K562 (cell line): ENCODE data around the gene RNF167. TPM values are rescaled to one million over a fixed set of nuclear protein-coding genes. Genes with fewer than 3 reads are reported as not detected.

ENCODE experiments used
- CBFA2T3 ChIP-seq: fragments of 450-650 bp; IDR thresholded peaks from 2 replicates; pipeline ENCODE4 v1.6.1; 2017
- CREM ChIP-seq: IDR thresholded peaks from 2 replicates; pipeline ENCODE4 v1.6.1; 2014; ENCODE audit warnings: antibody characterized with exemption, low read depth
- MCM2 ChIP-seq: fragments of 450-650 bp; IDR thresholded peaks from 2 replicates; pipeline ENCODE4 v1.6.1; 2017; ENCODE audit warnings: low read depth, mild to moderate bottlenecking
- PHTF2 ChIP-seq: fragments of 250-450 bp; sonication (Bioruptor Pico); IDR thresholded peaks from 2 replicates; pipeline ENCODE4 v1.5.0; 2021; ENCODE audit warnings: mild to moderate bottlenecking
- SIN3B ChIP-seq: fragments of 450-650 bp; IDR thresholded peaks from 2 replicates; pipeline ENCODE4 v1.6.1; 2017; ENCODE audit warnings: low read depth, mild to moderate bottlenecking, moderate library complexity
- TCF7L2 ChIP-seq: fragments of 150-350 bp; IDR thresholded peaks from 2 replicates; pipeline ENCODE4 v1.6.1; 2016; ENCODE audit warnings: low read depth, mild to moderate bottlenecking, low read length, moderate library complexity
- ZFPM2 ChIP-seq: fragments of 250-450 bp; sonication (Bioruptor Pico); IDR thresholded peaks from 2 replicates; pipeline ENCODE4 v1.5.1; 2022; ENCODE audit warnings: mild to moderate bottlenecking
- ZNF316 ChIP-seq: fragments of 450-650 bp; IDR thresholded peaks from 2 replicates; pipeline ENCODE4 v1.6.1; 2016
- ZNF76 ChIP-seq: fragments of 250-450 bp; sonication (Bioruptor Pico); IDR thresholded peaks from 2 replicates; pipeline ENCODE4 v1.4.0; 2020; ENCODE audit warnings: mild to moderate bottlenecking, moderate library complexity, borderline replicate concordance
- polyA plus RNA-seq, 8 experiments: library from polyadenylated mRNA; depleted of rRNA in 4 of 8; stranded (reverse) in 5 of 8; unstranded in 3 of 8; fragments of >200 nt; fragmentation: Nextera tagmentation in 2 of 8; fragmentation: Illumina TruSeq in 1 of 8; extraction: Ambion mirVana in 2 of 8; extraction: Trizol in 1 of 8; gene quantifications; 2 replicates each; pipeline versions ENCODE4 v1.2.1 to v1.2.3, GENCODE V29; 2011 to 2014; ENCODE audit warnings: inconsistent platforms in 1 of 8, missing spikeins in 1 of 8
- total RNA-seq, 7 experiments: library from RNA; depleted of rRNA in 6 of 7; stranded (reverse); fragments of >200 nt in 6 of 7; fragmentation: Illumina TruSeq in 2 of 7; extraction: Trizol in 2 of 7; gene quantifications; 2 replicates each; pipeline versions ENCODE4 v1.2.1 to v1.2.3, GENCODE V29; 2011 to 2021; ENCODE audit warnings: low replicate concordance in 1 of 7
- TF ChIP-seq, protein P1 (sequence below), 2 experiments: fragments of 450-650 bp in 1 of 2; IDR thresholded peaks; 2 replicates each; pipeline ENCODE4 v1.6.1; 2011 to 2017; ENCODE audit warnings: low read depth in 2 of 2, antibody characterized with exemption in 1 of 2, borderline replicate concordance in 1 of 2, low read length in 1 of 2, mild to moderate bottlenecking in 1 of 2, mixed read lengths in 1 of 2; ENCODE audit not compliant: control insufficient read depth in 1 of 2
- TF ChIP-seq, protein P2 (sequence below): fragments of 450-650 bp; IDR thresholded peaks from 2 replicates; pipeline ENCODE4 v1.6.1; 2016; ENCODE audit warnings: low read depth
- TF ChIP-seq, protein P3 (sequence below): sonication (generic); formaldehyde crosslinking; IDR thresholded peaks from 2 replicates; pipeline ENCODE4 v1.8.0; 2023; ENCODE audit warnings: mild to moderate bottlenecking, missing genetic modification reagents
- TF ChIP-seq, protein P4 (sequence below): fragments of 250-450 bp; sonication (Bioruptor Pico); IDR thresholded peaks from 2 replicates; pipeline ENCODE4 v1.5.0; 2021; ENCODE audit warnings: mild to moderate bottlenecking, borderline replicate concordance

RNF167 gene
- total and polyA plus RNA-seq, 9 of the 15 experiments (the other 6 are each of a cell fraction or from before 2014, with no cell fraction given): 16.5 to 143 (median 45.5) TPM

DNA sequence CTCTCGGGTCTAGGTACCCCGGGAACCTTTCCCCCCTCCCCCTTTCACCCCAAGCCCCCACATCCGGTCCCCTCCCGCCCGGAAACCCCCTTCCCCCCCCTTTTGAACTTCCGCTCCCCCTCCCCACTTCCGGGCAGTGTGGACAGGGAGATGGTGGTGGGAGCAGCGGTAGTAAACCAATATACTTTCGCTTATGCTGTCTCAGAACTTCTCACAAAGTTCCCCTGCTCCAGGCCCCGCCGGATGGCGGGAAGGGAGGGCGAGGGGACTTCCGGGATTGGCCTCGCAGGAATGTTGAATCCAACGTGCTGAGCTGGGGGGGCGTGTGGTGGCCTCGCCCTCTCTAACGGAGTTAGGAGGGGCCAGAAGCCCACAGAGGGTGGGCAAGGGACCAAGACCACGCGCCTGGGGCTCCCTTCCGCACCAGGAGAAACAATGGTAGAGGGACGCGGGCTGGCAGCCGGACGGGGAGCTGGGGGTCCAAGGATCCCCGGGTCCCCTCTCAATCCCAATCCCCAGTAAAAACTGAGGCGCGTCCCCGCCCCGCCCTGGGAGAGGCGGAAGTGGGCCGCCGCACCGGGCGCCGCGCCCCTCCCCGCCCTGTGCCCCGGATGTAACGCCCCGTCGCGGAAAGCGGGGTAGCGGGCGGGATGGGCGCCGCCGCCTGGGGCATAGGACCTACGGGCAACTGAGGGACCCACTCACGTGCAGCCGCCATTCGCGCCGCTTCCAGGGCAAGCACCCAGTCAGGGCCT, 7.5 kb downstream of the RNF167 start (continued):
- TF ChIP-seq, protein P1, sequence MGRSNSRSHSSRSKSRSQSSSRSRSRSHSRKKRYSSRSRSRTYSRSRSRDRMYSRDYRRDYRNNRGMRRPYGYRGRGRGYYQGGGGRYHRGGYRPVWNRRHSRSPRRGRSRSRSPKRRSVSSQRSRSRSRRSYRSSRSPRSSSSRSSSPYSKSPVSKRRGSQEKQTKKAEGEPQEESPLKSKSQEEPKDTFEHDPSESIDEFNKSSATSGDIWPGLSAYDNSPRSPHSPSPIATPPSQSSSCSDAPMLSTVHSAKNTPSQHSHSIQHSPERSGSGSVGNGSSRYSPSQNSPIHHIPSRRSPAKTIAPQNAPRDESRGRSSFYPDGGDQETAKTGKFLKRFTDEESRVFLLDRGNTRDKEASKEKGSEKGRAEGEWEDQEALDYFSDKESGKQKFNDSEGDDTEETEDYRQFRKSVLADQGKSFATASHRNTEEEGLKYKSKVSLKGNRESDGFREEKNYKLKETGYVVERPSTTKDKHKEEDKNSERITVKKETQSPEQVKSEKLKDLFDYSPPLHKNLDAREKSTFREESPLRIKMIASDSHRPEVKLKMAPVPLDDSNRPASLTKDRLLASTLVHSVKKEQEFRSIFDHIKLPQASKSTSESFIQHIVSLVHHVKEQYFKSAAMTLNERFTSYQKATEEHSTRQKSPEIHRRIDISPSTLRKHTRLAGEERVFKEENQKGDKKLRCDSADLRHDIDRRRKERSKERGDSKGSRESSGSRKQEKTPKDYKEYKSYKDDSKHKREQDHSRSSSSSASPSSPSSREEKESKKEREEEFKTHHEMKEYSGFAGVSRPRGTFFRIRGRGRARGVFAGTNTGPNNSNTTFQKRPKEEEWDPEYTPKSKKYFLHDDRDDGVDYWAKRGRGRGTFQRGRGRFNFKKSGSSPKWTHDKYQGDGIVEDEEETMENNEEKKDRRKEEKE (IDR thresholded peaks at IDR 0.05; ENCODE audit: borderline replicate concordance in 1 of 2, control insufficient read depth in 1 of 2, low read depth in 2 of 2, low read length in 1 of 2): no peak
- TF ChIP-seq ZFPM2 (CRISPR knock-in tag) (no peak), PHTF2 (CRISPR knock-in tag) (no peak), ZNF76 (no peak), TCF7L2 (no peak), CBFA2T3 (no peak), CREM (no peak; the same call in 1 of the 2 replicates), ZNF316 (no peak), SIN3B (no peak), MCM2 (no peak)
- TF ChIP-seq, protein P2, sequence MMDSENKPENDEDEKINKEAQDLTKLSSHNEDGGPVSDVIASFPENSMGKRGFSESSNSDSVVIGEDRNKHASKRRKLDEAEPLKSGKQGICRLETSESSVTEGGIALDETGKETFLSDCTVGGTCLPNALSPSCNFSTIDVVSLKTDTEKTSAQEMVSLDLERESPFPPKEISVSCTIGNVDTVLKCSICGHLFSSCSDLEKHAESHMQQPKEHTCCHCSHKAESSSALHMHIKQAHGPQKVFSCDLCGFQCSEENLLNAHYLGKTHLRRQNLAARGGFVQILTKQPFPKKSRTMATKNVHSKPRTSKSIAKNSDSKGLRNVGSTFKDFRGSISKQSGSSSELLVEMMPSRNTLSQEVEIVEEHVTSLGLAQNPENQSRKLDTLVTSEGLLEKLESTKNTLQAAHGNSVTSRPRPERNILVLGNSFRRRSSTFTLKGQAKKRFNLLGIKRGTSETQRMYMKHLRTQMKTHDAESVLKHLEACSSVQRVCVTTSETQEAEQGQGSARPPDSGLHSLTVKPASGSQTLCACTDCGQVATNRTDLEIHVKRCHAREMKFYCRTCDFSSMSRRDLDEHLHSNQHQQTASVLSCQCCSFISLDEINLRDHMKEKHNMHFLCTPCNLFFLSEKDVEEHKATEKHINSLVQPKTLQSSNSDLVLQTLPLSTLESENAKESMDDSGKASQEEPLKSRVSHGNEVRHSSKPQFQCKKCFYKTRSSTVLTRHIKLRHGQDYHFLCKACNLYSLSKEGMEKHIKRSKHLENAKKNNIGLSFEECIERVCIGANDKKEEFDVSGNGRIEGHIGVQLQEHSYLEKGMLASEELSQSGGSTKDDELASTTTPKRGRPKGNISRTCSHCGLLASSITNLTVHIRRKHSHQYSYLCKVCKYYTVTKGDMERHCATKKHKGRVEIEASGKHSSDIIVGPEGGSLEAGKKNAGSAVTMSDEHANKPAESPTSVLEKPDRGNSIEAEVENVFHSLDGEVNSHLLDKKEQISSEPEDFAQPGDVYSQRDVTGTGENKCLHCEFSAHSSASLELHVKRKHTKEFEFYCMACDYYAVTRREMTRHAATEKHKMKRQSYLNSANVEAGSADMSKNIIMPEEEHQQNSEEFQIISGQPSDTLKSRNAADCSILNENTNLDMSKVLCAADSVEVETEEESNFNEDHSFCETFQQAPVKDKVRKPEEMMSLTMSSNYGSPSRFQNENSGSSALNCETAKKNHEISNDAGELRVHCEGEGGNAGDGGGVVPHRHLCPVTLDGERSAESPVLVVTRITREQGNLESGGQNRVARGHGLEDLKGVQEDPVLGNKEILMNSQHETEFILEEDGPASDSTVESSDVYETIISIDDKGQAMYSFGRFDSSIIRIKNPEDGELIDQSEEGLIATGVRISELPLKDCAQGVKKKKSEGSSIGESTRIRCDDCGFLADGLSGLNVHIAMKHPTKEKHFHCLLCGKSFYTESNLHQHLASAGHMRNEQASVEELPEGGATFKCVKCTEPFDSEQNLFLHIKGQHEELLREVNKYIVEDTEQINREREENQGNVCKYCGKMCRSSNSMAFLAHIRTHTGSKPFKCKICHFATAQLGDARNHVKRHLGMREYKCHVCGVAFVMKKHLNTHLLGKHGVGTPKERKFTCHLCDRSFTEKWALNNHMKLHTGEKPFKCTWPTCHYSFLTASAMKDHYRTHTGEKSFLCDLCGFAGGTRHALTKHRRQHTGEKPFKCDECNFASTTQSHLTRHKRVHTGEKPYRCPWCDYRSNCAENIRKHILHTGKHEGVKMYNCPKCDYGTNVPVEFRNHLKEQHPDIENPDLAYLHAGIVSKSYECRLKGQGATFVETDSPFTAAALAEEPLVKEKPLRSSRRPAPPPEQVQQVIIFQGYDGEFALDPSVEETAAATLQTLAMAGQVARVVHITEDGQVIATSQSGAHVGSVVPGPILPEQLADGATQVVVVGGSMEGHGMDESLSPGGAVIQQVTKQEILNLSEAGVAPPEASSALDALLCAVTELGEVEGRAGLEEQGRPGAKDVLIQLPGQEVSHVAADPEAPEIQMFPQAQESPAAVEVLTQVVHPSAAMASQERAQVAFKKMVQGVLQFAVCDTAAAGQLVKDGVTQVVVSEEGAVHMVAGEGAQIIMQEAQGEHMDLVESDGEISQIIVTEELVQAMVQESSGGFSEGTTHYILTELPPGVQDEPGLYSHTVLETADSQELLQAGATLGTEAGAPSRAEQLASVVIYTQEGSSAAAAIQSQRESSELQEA: no peak
- TF ChIP-seq, protein P3, sequence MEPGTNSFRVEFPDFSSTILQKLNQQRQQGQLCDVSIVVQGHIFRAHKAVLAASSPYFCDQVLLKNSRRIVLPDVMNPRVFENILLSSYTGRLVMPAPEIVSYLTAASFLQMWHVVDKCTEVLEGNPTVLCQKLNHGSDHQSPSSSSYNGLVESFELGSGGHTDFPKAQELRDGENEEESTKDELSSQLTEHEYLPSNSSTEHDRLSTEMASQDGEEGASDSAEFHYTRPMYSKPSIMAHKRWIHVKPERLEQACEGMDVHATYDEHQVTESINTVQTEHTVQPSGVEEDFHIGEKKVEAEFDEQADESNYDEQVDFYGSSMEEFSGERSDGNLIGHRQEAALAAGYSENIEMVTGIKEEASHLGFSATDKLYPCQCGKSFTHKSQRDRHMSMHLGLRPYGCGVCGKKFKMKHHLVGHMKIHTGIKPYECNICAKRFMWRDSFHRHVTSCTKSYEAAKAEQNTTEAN (CRISPR knock-in tag): no peak
- TF ChIP-seq, protein P4, sequence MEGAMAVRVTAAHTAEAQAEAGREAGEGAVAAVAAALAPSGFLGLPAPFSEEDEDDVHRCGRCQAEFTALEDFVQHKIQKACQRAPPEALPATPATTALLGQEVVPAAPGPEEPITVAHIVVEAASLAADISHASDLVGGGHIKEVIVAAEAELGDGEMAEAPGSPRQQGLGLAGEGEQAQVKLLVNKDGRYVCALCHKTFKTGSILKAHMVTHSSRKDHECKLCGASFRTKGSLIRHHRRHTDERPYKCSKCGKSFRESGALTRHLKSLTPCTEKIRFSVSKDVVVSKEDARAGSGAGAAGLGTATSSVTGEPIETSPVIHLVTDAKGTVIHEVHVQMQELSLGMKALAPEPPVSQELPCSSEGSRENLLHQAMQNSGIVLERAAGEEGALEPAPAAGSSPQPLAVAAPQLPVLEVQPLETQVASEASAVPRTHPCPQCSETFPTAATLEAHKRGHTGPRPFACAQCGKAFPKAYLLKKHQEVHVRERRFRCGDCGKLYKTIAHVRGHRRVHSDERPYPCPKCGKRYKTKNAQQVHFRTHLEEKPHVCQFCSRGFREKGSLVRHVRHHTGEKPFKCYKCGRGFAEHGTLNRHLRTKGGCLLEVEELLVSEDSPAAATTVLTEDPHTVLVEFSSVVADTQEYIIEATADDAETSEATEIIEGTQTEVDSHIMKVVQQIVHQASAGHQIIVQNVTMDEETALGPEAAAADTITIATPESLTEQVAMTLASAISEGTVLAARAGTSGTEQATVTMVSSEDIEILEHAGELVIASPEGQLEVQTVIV (CRISPR knock-in tag): no peak
